Upper lobe of left lung (tissue), 6 donors: ENCODE data around the gene GTPBP2. TPM values are rescaled to one million over a fixed set of nuclear protein-coding genes. Genes with fewer than 3 reads are reported as not detected.
"Not testable (repeated sequence)": the region's sequence is repeated elsewhere in the genome, so short reads cannot be mapped to it uniquely, and the experiment has no call there.

Source experiments
- ATAC-seq, 2 donors: fragments of 200-7000 bp; cut with Tn5 transposase; one replicate each; pipeline ENCODE4 v1.9.1; 2022; ENCODE audit warnings: mild to moderate bottlenecking in 2 of 2, moderate library complexity in 2 of 2; ENCODE audit not compliant: low FRiP score in 2 of 2
- DNase-seq, 2 donors: peaks; one replicate each; pipeline ENCODE4 v3.0.0-alpha.2; 2019 to 2020
- H3K27ac ChIP-seq, 4 donors: fragments of 200-600 bp; sonication (generic); one replicate each; pipeline ENCODE4 v1.5.1; 2016 to 2019
- H3K27me3 ChIP-seq, 4 donors: fragments of 200-600 bp; sonication (generic); one replicate each; pipeline ENCODE4 v1.5.1; 2017 to 2019
- H3K36me3 ChIP-seq, 4 donors: fragments of 200-600 bp; sonication (generic); one replicate each; pipeline ENCODE4 v1.5.1; 2016 to 2019
- H3K4me1 ChIP-seq, 4 donors: fragments of 200-600 bp; sonication (generic); one replicate each; pipeline ENCODE4 v1.5.1; 2018 to 2019
- H3K4me3 ChIP-seq, 4 donors: fragments of 200-600 bp; sonication (generic); one replicate each; pipeline ENCODE4 v1.5.1; 2017 to 2019; ENCODE audit warnings: mild to moderate bottlenecking in 2 of 4, moderate library complexity in 1 of 4
- H3K9me3 ChIP-seq, 4 donors: fragments of 200-600 bp; sonication (generic); one replicate each; pipeline ENCODE4 v1.5.1; 2018 to 2019
- EP300 ChIP-seq, 4 donors: sonication (generic); formaldehyde crosslinking; IDR thresholded peaks; one replicate each; pipeline ENCODE4 v1.5.1; 2017; ENCODE audit warnings: antibody characterized with exemption in 4 of 4, control low read depth in 2 of 4
- POLR2A ChIP-seq, 4 donors: fragments of 450-650 bp; IDR thresholded peaks; one replicate each; pipeline ENCODE4 v1.5.1; 2016 to 2017; ENCODE audit warnings: antibody characterized with exemption in 4 of 4, mild to moderate bottlenecking in 2 of 4
- POLR2AphosphoS5 ChIP-seq, 2 donors: sonication (generic); formaldehyde crosslinking; IDR thresholded peaks; one replicate each; pipeline ENCODE4 v1.5.1; 2017; ENCODE audit warnings: antibody characterized with exemption in 2 of 2
- WGBS, 2 donors: methylation state at CpG; one replicate each; pipeline ENCODE4 v1.1.5; 2017 to 2018; 5-methylcytosine and 5-hydroxymethylcytosine counted together
- total RNA-seq, 6 donors: library from RNA; depleted of rRNA in 4 of 6; stranded (reverse); fragments of >200 nt in 4 of 6; gene quantifications; one replicate each; pipeline versions ENCODE4 v1.1.0 to v1.2.1, GENCODE V29; 2016 to 2021
- TF ChIP-seq, protein P1 (sequence below), 6 experiments: fragments of 450-650 bp in 4 of 6; fragments of 200-600 bp in 2 of 6; sonication (generic) in 2 of 6; IDR thresholded peaks; one replicate each; pipeline ENCODE4 v1.5.1; 2016 to 2019; ENCODE audit warnings: antibody characterized with exemption in 6 of 6
- donor health status: DM: no; HTN: no; CAD: no; lungs with moderate emphysema.
- donor health status: DM: no; HTN: yes; CAD: no; lungs with severe emphysema.

Gene GTPBP2
- total RNA-seq, 6 donors from 2014 or later = 41.3 to 128 (median 78.1) TPM

DNA sequence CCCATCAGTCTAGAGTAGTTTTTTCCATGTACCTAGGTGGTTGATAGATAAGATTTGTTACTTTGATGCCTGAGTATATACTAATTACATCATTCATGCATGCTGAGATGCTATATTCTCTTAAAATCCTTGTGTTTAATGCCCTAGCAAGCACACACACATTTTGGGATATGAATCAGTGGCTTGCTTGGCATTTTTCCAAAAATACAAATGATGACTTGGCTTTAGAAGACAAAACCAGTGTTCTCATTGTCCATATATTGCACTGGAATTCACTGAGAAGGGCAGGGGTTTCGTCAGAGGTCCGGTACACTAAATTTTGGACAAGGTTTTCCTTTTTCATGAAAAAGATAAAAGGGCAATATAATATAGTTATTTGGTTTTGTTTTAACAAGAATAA, 24.9 kb downstream of the GTPBP2 start:
- H3K36me3 ChIP-seq = peaks cover 8 to 67% (median 27%) of the 10 kb centered on the region in 4 donors
- 95 to 98% methylated on average over 2 of the region's 2 CpGs for WGBS, 2 donors
- no peaks in the 10 kb centered on the region for H3K27me3 ChIP-seq
- no peaks in the 10 kb centered on the region for H3K9me3 ChIP-seq
- TF ChIP-seq POLR2A (IDR thresholded peaks at IDR 0.05) (no peak), EP300 (IDR thresholded peaks at IDR 0.05) (no peak)
- TF ChIP-seq, protein P1, sequence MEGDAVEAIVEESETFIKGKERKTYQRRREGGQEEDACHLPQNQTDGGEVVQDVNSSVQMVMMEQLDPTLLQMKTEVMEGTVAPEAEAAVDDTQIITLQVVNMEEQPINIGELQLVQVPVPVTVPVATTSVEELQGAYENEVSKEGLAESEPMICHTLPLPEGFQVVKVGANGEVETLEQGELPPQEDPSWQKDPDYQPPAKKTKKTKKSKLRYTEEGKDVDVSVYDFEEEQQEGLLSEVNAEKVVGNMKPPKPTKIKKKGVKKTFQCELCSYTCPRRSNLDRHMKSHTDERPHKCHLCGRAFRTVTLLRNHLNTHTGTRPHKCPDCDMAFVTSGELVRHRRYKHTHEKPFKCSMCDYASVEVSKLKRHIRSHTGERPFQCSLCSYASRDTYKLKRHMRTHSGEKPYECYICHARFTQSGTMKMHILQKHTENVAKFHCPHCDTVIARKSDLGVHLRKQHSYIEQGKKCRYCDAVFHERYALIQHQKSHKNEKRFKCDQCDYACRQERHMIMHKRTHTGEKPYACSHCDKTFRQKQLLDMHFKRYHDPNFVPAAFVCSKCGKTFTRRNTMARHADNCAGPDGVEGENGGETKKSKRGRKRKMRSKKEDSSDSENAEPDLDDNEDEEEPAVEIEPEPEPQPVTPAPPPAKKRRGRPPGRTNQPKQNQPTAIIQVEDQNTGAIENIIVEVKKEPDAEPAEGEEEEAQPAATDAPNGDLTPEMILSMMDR (IDR thresholded peaks at IDR 0.05) = no peak
- peaks cover 0 to 8% (median 2%) of the 10 kb centered on the region in 4 donors for H3K4me1 ChIP-seq
- ATAC-seq (no peak), DNase-seq (no peak)
- H3K4me3 ChIP-seq = no peak overlapping the region
- no peak overlapping the region for H3K27ac ChIP-seq

DNA sequence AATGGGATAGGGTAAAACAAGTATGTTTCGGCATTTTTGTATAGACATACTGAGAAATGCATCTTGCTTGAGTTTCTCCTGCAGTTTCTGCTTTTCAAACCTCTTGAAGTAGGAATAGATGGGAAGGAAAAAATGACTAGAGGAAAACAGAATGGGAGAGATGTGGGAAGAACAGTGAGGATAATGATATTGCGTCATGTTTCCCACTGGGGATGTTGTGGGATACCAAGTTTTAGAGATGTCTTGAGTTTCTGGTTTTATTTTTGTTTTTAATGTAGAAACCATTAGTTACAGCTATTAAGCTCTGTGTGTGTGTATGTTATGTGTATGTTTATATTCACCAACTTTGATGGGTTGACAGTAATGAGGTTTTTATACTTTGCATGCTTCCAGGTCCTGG, 28.5 kb downstream of the GTPBP2 start:
- Histone ChIP-seq H3K27me3 (no peaks in the 10 kb centered on the region), H3K4me1 (no peaks in the 10 kb centered on the region), H3K9me3 (no peaks in the 10 kb centered on the region), H3K27ac (no peak overlapping the region), H3K4me3 (no peak overlapping the region), H3K36me3 (peaks cover 8 to 63% (median 31%) of the 10 kb centered on the region in 4 donors)
- DNase-seq (no peak), ATAC-seq (no peak)
- TF ChIP-seq EP300 (IDR thresholded peaks at IDR 0.05) (no peak), POLR2A (IDR thresholded peaks at IDR 0.05) (no peak), POLR2AphosphoS5 (IDR thresholded peaks at IDR 0.05) (no peak)
- TF ChIP-seq, protein P1 (IDR thresholded peaks at IDR 0.05) = no peak
- 93 to 96% methylated on average over 2 of the region's 2 CpGs for WGBS, 2 donors

DNA sequence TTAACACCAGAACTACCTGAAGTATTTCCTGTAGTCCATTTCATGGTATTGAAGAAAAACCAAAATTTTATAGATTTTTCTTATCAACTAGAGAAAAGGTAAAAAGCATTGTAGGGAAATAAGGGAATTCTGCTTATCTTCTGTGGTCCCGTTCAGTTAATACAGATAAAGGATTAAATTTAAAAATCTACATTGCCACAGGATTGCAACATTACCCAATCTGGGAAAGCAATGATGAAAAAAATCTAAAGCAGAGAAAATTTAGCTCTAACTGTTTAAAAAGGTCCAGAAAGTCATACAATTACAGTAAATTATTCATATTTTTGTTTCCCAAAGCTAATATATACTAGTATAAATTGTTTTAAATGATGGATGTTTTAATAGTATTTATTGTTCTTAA, 35.1 kb downstream of the GTPBP2 start:
- H3K27ac ChIP-seq = no peak overlapping the region
- H3K36me3 ChIP-seq = peaks cover 0 to 24% (median 17%) of the 10 kb centered on the region in 4 donors
- no peak for ATAC-seq
- no peaks in the 10 kb centered on the region for H3K4me1 ChIP-seq
- WGBS, 2 donors = 70 to 81% methylated on average over 1 of the region's 1 CpG
- no peak for DNase-seq
- no peak overlapping the region for H3K4me3 ChIP-seq
- TF ChIP-seq POLR2A (IDR thresholded peaks at IDR 0.05) (no peak), EP300 (IDR thresholded peaks at IDR 0.05) (no peak), POLR2AphosphoS5 (IDR thresholded peaks at IDR 0.05) (no peak)
- TF ChIP-seq, protein P1 (IDR thresholded peaks at IDR 0.05) = no peak
- no peaks in the 10 kb centered on the region for H3K27me3 ChIP-seq
- no peaks in the 10 kb centered on the region for H3K9me3 ChIP-seq

DNA sequence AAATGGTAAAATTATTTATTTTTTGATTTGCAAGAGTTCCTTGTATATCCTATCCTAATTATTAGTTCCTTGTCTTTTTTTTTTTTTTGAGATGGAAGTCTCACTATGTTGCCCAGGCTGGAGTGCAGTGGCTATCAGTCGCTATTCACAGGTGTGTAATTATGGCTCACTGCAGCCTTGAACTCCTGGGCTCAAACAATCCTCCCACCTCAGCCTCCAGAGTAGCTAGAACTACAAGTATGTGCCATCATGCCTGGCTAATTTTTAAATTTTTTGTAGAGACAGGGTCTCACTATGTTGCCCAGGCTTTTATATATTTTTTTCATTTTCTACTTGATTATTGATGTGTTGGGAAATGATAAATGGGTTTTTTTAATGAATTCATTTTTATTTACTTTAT, 39.5 kb downstream of the GTPBP2 start:
- not testable (repeated sequence) for H3K4me3 ChIP-seq, H3K9me3 ChIP-seq, H3K27ac ChIP-seq, H3K4me1 ChIP-seq, ATAC-seq, DNase-seq, H3K27me3 ChIP-seq
- H3K36me3 ChIP-seq = peaks cover 2 to 52% (median 36%) of the 10 kb centered on the region in 4 donors
- 100% methylated on average over 1 of the region's 1 CpG for WGBS, 2 donors

- Histone ChIP-seq H3K4me3 (no peak overlapping the region), H3K4me1 (no peaks in the 10 kb centered on the region), H3K9me3 (no peaks in the 10 kb centered on the region), H3K27me3 (no peaks in the 10 kb centered on the region), H3K27ac (no peak overlapping the region), H3K36me3 (peaks cover 3 to 66% (median 47%) of the 10 kb centered on the region in 4 donors)
- TF ChIP-seq EP300 (IDR thresholded peaks at IDR 0.05) (no peak), POLR2AphosphoS5 (IDR thresholded peaks at IDR 0.05) (no peak), POLR2A (IDR thresholded peaks at IDR 0.05) (no peak)
- TF ChIP-seq, protein P1 (IDR thresholded peaks at IDR 0.05) = no peak
- ATAC-seq (no peak), DNase-seq (no peak)
- 97% methylated on average over 5 of the region's 5 CpGs for WGBS, 2 donors
Measured at GRCh38 chr6:43588194-43588593, 40.9 kb downstream of the GTPBP2 start.
